BJ (cell line): ENCODE results near the gene ASTN1. TPM values are rescaled to one million over a fixed set of nuclear protein-coding genes. Genes with fewer than 3 reads are reported as not detected.

ENCODE experiments used
- CTCF ChIA-PET: fragments of 350-600 bp; formaldehyde crosslinking; extraction: SDS; loops from one replicate; lab custom pipeline; 2021; ENCODE audit warnings: antibody characterized with exemption, inconsistent platforms; lab: Yijun Ruan, JAX
- POLR2A ChIA-PET: fragments of 300-600 bp; sonication (Branson Sonifier 250); formaldehyde crosslinking; extraction: SDS; loops from one replicate; lab custom pipeline; 2021; ENCODE audit warnings: antibody characterized with exemption; lab: Charles Lee
- DNase-seq: peaks from one replicate; pipeline ENCODE4 v3.0.0-alpha.2; 2011; ENCODE audit warnings: low read depth
- H3K27me3 ChIP-seq: 2 replicates; pipeline ENCODE4 v1.6.0; 2011; ENCODE audit warnings: low read length; ENCODE audit not compliant: control insufficient read depth, insufficient read depth
- H3K36me3 ChIP-seq: 2 replicates; pipeline ENCODE4 v1.5.1; 2011; ENCODE audit warnings: low read length; ENCODE audit not compliant: control insufficient read depth, insufficient read depth
- H3K4me3 ChIP-seq: 2 replicates; pipeline ENCODE4 v1.5.1; 2011; ENCODE audit warnings: low read depth, mild to moderate bottlenecking, control low read depth, low read length
- CTCF ChIP-seq: IDR thresholded peaks from 2 replicates; pipeline ENCODE4 v1.5.1; 2011; ENCODE audit warnings: low read depth, mild to moderate bottlenecking, control low read depth, inconsistent platforms, low read length, moderate library complexity; ENCODE audit not compliant: insufficient read depth
- polyA plus RNA-seq: library from polyadenylated mRNA; depleted of rRNA; stranded (reverse); fragments of >200 nt; gene quantifications from 2 replicates; pipeline ENCODE4 v1.2.3, GENCODE V29; 2011

Gene ASTN1
- polyA plus RNA-seq, 1 experiment, result 0.09 TPM

- CTCF ChIA-PET, result no interaction called here
- Histone ChIP-seq H3K4me3 (no peak overlapping the region), H3K36me3 (no peaks in the 10 kb centered on the region), H3K27me3 (no peaks in the 10 kb centered on the region; the same call in 1 of the 2 replicates)
- no peak for TF ChIP-seq CTCF
- no peak for DNase-seq
- POLR2A ChIA-PET, result no interaction called here
These were observed 30.5 kb downstream of the ASTN1 start for GRCh38 chr1:177133977-177134538.

DNA sequence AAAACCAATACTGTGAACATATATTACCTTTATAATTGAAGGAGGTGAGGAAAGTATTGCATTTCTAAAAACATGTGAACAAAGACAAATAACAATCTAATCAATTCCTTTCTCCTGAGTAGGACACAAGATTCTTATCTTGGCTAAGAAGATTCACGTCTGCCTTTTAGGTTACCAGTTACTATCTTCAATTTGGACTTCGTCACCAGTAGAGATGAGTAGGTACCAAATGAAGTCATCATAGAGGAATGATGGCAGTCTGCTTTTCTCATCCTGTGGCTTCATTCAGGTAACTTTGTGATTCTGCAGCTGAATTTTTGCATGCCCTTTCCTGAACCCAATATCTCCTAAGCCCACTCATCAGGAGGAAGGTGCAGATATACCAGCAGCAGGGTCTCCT is 32.4 kb downstream of the ASTN1 start:
- no peaks in the 10 kb centered on the region; the same call in 1 of the 2 replicates for H3K27me3 ChIP-seq
- TF ChIP-seq CTCF, result no peak
- DNase-seq, result no peak
- POLR2A ChIA-PET, result no interaction called here
- CTCF ChIA-PET, result no interaction called here
- H3K36me3 ChIP-seq, result no peaks in the 10 kb centered on the region
- H3K4me3 ChIP-seq, result no peak overlapping the region

- TF ChIP-seq CTCF, result no peak
These were observed 32.8 kb downstream of the ASTN1 start for GRCh38 chr1:177131723-177132122.

GRCh38 chr1:177130451-177130945 is 34.0 kb downstream of the ASTN1 start:
- no peak for TF ChIP-seq CTCF
- no peak for DNase-seq
- ChIA-PET POLR2A (no interaction called here), CTCF (no interaction called here)
- Histone ChIP-seq H3K4me3 (no peak overlapping the region), H3K27me3 (no peaks in the 10 kb centered on the region; the same call in 1 of the 2 replicates), H3K36me3 (no peaks in the 10 kb centered on the region)

More at GRCh38 chr1:177131723-177132122, 32.8 kb downstream of the ASTN1 start:
- ChIA-PET POLR2A (no interaction called here), CTCF (no interaction called here)
- H3K4me3 ChIP-seq, result no peak overlapping the region
- DNase-seq, result no peak
- H3K27me3 ChIP-seq, result no peaks in the 10 kb centered on the region; the same call in 1 of the 2 replicates
- no peaks in the 10 kb centered on the region for H3K36me3 ChIP-seq

GRCh38 chr1:177128665-177129281 is 35.7 kb downstream of the ASTN1 start:
- Histone ChIP-seq H3K27me3 (no peaks in the 10 kb centered on the region; the same call in 1 of the 2 replicates), H3K36me3 (no peaks in the 10 kb centered on the region), H3K4me3 (no peak overlapping the region)
- ChIA-PET POLR2A (no interaction called here), CTCF (no interaction called here)
- no peak for TF ChIP-seq CTCF
- DNase-seq, result no peak
